Transverse colon (tissue), 3 donors: ENCODE data around the gene ARHGAP22.

Experiments
- CTCF ChIP-seq, 5 experiments: fragments of 200-600 bp in 3 of 5; fragments of 450-650 bp in 2 of 5; sonication (generic) in 3 of 5; IDR thresholded peaks; 1 replicate in 2 of 5; 2 replicates in 3 of 5; pipeline ENCODE4 v1.5.1; 2016 to 2017; ENCODE audit warnings: antibody characterized with exemption in 5 of 5, inconsistent platforms in 3 of 5, mild to moderate bottlenecking in 2 of 5, moderate library complexity in 1 of 5
- EP300 ChIP-seq: sonication (generic); formaldehyde crosslinking; IDR thresholded peaks from one replicate; pipeline ENCODE4 v1.6.1; 2017; ENCODE audit warnings: antibody characterized with exemption, low read depth
- POLR2A ChIP-seq: fragments of 450-650 bp; IDR thresholded peaks from one replicate; pipeline ENCODE4 v1.6.1; 2016; ENCODE audit warnings: antibody characterized with exemption, mild to moderate bottlenecking, moderate library complexity

GRCh38 chr10:48514916-48515315 is 90.0 kb downstream of the ARHGAP22 start:
- TF ChIP-seq EP300 (no peak), CTCF (IDR thresholded peaks at IDR 0.05) (no peak), POLR2A (no peak)
